ENCODE measurements around the gene NID1.
A peak's percentile ranks its signal among the peaks of the same experiment; 100 is the strongest.

Gene NID1

DNA sequence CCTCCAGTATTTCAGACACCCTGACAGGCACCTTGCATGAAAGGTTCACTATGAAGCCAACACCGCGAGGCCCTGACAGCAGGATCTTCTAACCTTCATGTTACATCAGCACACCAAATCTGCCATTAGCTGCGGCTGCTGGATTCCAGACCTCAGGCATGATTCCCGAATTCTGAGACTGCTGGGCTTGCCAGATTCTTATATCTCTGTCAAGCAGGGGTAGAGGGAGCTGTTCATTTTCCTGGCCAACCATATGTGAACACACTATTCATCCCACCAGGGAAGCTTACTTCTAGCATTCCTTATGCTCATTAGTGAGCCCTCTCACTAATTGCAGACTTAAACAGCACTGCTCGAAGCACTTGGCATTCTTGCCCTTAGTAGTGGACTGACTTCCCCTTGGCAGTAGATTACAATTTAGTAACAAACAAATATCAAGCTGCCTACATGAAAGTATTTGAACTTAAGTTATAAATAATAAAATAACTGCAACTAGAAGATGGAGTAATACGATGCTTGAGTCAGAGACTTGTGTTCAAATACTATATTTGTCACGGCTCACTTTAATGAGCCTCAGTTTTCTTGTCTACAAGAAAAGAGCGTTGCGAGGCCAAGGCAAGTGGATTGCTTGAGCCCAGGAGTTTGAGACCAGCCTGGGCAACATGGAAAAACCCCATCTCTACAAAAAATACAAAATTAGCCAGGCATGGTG is 43.3 kb downstream of the NID1 start:
- TF ChIP-seq, protein P1, sequence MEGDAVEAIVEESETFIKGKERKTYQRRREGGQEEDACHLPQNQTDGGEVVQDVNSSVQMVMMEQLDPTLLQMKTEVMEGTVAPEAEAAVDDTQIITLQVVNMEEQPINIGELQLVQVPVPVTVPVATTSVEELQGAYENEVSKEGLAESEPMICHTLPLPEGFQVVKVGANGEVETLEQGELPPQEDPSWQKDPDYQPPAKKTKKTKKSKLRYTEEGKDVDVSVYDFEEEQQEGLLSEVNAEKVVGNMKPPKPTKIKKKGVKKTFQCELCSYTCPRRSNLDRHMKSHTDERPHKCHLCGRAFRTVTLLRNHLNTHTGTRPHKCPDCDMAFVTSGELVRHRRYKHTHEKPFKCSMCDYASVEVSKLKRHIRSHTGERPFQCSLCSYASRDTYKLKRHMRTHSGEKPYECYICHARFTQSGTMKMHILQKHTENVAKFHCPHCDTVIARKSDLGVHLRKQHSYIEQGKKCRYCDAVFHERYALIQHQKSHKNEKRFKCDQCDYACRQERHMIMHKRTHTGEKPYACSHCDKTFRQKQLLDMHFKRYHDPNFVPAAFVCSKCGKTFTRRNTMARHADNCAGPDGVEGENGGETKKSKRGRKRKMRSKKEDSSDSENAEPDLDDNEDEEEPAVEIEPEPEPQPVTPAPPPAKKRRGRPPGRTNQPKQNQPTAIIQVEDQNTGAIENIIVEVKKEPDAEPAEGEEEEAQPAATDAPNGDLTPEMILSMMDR (IDR thresholded peaks at IDR 0.05; ENCODE audit: low read depth, low read length) = peak; percentile 6
- peak; percentile 91 for DNase-seq (ENCODE audit: extremely low read depth, low read depth)

DNA sequence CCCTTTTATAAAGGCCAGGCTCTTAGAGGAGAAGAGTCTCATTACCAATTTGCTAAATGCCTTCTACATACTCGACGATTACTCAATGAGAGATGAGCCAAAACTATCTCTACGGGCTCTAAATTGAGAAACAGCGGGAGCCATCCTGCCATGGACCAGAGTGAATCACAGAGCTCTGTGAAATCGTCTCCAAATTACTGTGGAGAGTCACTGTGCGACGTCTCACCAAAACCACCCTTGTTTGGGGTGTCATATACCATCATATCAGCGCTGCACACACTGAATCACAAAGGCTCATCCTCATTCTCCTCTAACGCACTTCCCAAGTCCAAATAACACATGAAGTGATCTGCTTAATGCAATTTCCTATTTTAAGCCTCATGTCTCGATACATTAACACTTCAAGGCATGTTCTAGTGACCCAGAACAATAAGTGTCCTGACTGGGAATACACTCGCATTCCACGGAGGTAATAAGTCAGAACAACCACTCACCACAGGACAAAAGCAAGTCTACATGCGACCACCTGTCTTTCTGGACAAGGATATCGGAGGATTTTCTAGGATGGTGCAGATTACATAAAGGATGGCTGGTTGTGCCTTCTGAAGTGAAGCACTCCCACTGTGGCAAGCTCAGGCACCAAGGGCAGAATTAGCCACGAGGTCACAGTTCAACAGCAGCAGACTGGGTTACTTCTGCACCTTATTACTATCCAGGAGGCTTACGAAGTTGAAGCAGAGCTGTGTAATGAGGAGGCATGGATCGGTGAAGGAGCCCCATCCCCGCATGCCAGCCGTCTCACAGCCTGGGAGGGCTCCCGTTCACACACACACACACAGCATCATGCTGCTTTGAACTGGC is 44.3 kb downstream of the NID1 start:
- TF ChIP-seq, protein P1 (IDR thresholded peaks at IDR 0.05; ENCODE audit: low read depth, low read length) = no peak
- no peak for DNase-seq (ENCODE audit: extremely low read depth, low read depth)

DNA sequence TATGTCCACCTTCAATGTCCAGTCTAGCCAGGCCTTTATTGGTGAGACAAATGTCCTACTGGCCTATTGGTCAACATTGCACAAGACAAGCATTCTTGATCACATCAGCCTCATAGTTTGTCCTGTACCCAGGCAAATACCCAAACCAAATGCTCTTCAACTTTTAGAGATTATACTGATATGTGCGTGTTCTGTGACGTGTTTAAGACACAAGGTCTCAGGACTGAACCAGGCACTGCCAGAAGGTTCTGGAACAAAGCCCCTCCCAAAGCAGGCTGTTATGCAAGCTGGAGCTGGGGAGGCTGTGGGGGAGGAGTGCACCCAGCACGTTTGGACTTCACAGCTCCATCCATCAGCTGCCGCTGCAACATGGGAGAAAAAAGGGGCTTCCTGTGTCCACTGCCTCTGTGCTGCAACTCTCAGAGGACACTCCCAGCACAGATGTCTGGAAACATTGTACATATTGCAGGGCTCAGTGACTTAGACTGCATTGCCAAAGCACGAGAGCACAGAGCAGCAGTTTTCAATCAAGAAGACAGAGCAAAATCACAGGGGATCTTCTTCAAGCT is 45.9 kb downstream of the NID1 start:
- TF ChIP-seq, protein P1 (IDR thresholded peaks at IDR 0.05; ENCODE audit: low read depth, low read length) = no peak
- no peak for DNase-seq (ENCODE audit: extremely low read depth, low read depth)

DNA sequence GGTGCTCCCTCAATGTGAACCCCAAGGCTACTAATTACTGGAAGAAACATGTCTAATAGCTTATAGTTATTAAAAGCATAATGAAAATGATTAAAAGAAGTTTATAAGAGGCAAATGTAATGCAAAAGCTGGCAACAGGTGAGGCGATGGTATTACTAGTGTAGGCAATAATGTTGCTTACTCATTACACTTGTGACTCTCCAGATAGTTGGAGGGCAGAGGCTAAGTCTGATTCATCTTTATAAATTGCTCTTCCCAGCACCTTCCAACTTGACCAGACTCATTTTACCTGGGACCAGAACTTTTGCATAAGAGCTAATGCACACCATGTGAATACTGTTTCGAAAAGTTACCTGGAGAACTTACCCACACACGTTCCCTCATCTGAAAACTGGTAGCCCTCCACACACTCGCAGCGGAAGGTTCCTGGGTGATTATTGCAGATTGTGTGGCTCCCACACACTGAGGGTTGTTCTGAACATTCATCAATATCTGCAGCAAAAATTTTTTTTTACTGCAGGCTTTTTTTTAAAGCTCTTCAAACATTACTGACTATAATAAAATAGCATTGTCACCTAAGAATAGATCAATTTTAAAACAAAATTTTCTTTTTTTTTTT is 48.0 kb downstream of the NID1 start:
- TF ChIP-seq, protein P1 (IDR thresholded peaks at IDR 0.05; ENCODE audit: low read depth, low read length) = no peak
- DNase-seq (ENCODE audit: extremely low read depth, low read depth) = no peak

DNA sequence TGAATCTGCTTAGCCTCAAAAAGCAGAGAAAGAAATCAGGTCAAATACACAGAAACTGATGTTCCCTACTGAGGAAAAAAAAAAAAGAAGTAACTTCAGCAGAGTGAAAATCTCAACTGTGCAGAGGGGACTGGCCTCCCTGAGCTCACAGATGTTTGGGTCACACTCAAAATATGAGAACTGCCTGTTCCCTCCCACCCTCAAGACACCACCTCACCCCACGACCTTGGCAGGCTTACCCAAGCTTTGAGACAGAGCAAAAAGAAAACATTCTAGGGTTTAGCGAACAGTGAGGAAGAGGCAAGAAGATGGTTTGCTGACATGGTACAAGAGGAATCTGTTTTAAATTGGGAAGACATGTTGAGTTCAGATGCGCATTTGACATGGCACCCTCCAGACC is 48.8 kb downstream of the NID1 start:
- DNase-seq (ENCODE audit: extremely low read depth, low read depth) = no peak

DNA sequence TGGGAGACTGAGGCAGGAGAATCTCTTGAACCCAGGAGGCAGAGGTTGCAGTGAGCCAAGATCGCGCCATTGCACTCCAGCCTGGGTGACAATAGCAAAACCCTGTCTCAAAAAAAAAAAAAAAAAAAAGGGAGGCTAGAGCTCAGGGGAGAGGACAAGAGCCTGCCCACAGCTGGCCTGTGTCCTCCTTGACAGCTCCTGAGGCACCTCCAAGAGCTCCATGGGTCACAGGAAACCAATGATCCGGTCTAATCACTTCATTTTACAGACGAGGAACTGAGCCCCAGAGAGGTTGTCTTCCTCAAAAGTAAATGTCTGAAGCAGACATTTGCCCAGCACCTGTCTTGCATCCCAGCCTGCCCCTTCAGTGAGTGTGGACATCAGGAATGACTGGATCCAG is 49.4 kb downstream of the NID1 start:
- TF ChIP-seq, protein P1 (IDR thresholded peaks at IDR 0.05; ENCODE audit: low read depth, low read length) = no peak
- no peak for DNase-seq (ENCODE audit: extremely low read depth, low read depth)

More for the DNA sequence above, 48.8 kb downstream of the NID1 start:
- TF ChIP-seq, protein P1 (IDR thresholded peaks at IDR 0.05; ENCODE audit: low read depth, low read length) = no peak
